ENCODE data around the gene ITGB8.
"Not testable (repeated sequence)": the region's sequence is repeated elsewhere in the genome, so short reads cannot be mapped to it uniquely, and the experiment has no call there.

The ITGB8 gene

DNA sequence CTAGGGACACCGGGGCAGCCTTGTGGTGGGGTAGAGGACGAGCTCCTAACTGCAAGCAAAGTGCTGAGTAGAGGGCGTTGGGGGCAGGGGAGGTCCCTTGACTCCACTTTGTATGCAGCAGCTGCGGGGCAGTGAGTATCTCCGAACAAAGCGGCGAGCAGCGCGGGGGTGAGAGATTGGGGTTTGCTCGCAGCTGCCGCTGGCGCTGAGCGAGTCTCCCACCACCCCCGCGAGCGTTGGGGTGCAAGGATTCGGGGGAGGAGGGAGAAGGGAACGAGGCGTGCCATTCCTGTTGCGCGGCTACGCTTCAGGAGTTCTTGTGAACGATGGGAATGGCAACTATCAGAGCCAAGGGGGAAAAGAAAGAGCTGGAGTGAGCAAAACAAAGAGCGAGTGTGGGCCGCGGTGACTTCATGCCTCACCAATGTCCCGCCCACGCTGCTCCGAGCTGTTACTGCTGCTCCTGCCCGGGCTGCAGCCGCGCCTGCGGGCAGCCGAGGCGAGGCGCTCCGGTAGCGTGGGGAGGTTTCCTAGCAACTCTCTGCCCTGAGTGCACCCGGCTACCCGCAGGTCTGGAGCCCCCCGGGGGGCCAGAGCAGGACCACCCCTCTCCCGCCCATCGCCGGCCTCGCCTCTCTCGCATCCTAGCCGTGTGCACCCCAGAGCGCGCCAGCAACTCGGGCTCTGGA is at the start of gene ITGB8:
ITGB8 (plus strand) TSS at position 662 of the 689 bp plus-strand sequence. CDS start 907 bp downstream, outside the sequence.
- peak within 1 kb of the TSS; percentile 57 to 97 (median 88) for H3K27ac ChIP-seq
- H3K4me3 ChIP-seq, result peak within 1 kb of the TSS; percentile 38 to 68 (median 57)

DNA sequence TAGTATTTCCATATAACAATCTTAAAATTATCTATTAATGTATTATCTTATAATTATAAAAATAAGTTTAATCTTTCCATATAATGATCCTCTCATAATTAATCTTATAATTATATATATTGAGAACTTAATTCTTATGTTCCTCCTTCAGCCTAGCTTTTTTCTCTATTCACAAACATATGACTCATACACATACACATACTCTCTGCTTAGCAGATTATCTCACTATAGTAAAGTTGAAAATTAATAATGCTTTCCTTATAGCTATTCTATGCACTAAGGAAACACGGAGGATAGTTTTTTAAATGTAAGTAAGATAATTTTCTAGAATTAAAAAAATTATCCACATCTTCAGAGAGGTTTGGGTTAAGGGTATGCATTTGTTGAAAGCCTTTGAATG is 47.7 kb upstream of the ITGB8 start:
- H3K4me3 ChIP-seq, result no peak overlapping the region

GRCh38 chr7:20283385-20283784 is 47.3 kb upstream of the ITGB8 start:
- Histone ChIP-seq H3K27ac (no peak overlapping the region), H3K4me3 (no peak overlapping the region)

More for the DNA sequence above, 47.7 kb upstream of the ITGB8 start:
- no peak overlapping the region for H3K27ac ChIP-seq

GRCh38 chr7:20284003-20284770 is 46.5 kb upstream of the ITGB8 start:
- H3K27ac ChIP-seq, result no peak overlapping the region
- no peak overlapping the region for H3K4me3 ChIP-seq

GRCh38 chr7:20284771-20285143 is 45.9 kb upstream of the ITGB8 start:
- H3K27ac ChIP-seq, result no peak overlapping the region
- H3K4me3 ChIP-seq, result no peak overlapping the region

GRCh38 chr7:20287317-20287716 is 43.4 kb upstream of the ITGB8 start:
- Histone ChIP-seq H3K27ac (no peak overlapping the region), H3K4me3 (no peak overlapping the region)

DNA sequence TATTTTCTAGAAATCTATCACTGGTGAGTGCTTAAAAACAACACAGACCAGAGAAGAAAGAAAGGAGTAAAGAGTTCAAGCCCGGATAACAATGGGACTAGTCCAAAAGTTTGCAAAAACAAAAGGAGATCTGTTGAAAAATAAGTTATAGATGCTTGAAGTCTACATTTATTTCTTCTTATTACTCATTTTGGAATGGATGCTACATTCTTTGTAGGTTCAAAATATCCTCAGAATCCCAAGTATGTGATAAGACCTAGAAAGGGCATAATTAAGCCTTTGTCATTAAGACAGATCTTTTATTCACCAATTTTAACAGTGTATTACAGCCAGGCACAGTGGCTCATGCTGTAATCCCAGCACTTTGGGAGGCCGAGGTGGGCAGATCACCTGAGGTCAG is 42.7 kb upstream of the ITGB8 start:
- H3K4me3 ChIP-seq, result no peak overlapping the region
- no peak overlapping the region for H3K27ac ChIP-seq

DNA sequence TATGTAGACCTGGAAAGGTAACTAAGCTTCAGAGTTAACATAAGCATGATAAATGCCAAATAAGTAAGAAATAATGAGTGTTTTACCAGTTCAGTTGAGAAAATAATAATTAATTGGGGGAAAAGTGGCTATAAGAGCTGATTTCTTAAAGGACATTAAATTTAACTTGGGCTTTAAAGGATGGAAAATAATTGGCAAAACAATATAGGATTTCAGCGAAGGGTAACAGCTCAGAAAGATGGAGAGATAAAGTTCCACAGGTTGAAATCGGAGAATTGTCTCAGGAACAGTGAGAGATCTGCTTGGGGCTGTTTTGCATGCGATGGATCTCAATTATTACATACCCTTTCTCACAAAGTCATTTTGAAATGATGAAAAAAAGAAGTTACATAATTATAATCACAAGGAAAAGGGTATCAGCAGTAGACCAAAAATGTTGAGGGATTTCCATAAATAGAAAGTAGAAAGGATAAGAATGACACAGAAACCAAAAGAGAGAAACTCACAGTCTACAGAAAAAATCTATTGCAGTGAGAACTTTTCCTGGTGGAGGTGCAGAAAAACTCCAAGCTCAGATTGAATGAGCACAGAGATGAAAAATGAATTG is 40.1 kb upstream of the ITGB8 start:
- no peak overlapping the region for H3K4me3 ChIP-seq
- H3K27ac ChIP-seq, result no peak overlapping the region

GRCh38 chr7:20293336-20293735 is 37.4 kb upstream of the ITGB8 start:
- no peak overlapping the region for H3K27ac ChIP-seq
- no peak overlapping the region for H3K4me3 ChIP-seq

GRCh38 chr7:20296444-20296843 is 34.3 kb upstream of the ITGB8 start:
- no peak overlapping the region for H3K4me3 ChIP-seq
- H3K27ac ChIP-seq, result no peak overlapping the region

DNA sequence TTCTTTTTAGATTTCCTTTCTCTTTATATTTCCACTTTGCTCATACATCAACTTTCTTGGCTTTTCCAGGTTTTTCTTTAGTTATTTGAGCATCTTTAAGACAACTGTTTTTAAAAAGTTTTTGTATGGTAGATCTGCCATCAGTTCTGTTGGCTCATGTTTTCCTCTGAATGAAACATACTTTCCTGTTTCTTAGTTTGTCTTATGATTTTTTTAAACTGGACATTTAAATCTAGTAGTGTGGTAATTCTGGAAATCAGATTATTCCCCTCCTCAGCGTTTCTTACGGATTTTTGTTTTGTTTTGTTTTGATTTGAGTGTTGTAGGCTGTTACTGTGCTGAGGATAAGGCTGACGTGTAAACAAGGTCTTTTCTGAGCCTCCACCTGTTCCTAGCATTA is 33.8 kb upstream of the ITGB8 start:
- Histone ChIP-seq H3K4me3 (no peak overlapping the region), H3K27ac (no peak overlapping the region)

DNA sequence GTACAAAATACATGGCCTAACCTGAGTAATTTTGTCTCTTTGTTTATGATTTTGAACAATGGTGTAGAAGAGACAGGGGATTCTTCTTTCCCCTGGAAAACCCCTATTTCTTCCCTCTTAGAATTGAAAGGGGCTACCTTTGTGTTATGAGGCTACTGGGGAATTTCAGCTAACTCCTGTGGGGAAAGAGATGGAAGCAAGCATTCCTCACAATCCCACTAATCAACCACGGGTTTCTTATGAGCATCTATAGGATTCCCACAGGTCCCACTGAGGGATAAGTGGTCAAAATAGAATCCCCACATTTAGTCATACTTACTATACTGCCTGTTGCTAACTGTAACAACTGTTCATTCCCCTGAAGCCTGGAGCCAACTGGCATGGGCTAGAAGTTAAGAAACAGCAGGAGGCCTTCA is 32.2 kb upstream of the ITGB8 start:
- Histone ChIP-seq H3K4me3 (no peak overlapping the region), H3K27ac (no peak overlapping the region)

DNA sequence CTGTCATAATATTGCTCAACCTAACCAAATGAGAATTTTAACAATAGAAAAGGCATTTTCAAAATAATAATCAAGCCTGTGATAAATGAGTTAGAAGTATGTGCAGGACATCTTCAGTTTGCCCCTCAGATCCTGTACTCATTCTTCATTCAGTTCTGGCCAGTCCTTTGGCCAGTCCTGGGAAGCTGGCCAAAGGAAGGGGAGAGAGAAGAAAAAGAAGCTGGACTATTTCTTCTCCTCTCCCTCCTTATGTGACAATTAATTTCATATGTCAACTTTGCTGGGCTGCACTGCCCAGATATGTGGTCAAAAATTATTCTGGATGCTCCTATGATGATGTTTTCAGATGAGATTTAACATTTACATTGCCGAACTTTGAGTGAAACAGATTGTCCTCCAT is 31.6 kb upstream of the ITGB8 start:
- Histone ChIP-seq H3K27ac (peak overlapping the region in 2 of 21 experiments; percentile 44 to 54), H3K4me3 (no peak overlapping the region)

DNA sequence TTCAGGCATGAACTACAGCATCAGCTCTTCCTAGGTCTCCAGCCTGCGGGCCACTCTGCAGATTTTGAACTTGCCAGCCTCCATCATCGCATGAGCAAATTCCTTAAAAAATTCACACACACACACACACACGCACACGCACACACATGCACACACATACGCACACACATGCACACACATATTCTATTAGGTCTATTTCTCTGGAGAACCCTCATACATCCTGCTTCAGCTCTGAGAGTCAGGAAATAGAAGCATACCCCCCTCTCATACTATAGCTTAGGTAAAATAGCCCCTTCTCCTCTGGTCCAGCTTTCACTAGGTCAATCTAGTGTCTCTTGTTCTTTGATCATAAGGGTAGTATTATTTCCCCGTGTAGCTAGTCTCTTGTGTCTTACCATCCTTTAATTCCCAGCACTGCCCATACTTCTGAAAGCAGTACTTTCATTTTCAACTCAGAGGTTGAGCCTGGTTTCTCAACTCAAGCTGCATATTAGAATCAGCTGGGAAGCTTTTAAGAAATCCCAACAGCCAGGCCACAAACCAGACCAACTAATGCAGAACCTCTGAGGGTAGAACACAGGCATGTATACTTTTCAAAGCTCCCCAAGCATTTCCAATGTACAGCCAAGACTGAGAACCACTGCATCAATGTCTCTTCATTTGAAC is 30.9 kb upstream of the ITGB8 start:
- no peak overlapping the region for H3K4me3 ChIP-seq
- peak overlapping the region in 6 of 21 experiments; percentile 30 to 54 (median 44) for H3K27ac ChIP-seq

GRCh38 chr7:20301311-20301939 is 29.3 kb upstream of the ITGB8 start:
- Histone ChIP-seq H3K27ac (peak overlapping the region in 4 of 21 experiments; percentile 9 to 51 (median 33)), H3K4me3 (no peak overlapping the region)

DNA sequence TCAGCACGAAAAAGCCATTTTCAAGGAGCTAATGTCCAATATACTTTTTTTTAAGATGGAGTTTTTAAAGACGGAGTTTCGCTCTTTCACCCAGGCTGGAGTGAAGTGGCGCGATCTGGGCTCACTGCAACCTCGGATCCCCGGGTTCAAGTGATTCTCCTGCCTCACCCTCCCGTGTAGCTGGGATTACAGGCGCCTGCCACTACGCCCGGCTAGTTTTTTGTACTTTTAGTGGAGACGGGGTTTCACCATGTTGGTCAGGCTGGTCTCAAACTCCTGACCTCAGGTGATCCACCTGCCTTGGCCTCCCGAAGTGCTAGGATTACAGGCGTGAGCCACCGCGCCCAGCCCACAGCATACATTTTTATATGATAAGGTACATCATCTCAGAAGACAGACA is 28.4 kb upstream of the ITGB8 start:
- not testable (repeated sequence) for H3K4me3 ChIP-seq, H3K27ac ChIP-seq

GRCh38 chr7:20302891-20303290 is 27.8 kb upstream of the ITGB8 start:
- Histone ChIP-seq H3K4me3 (no peak overlapping the region), H3K27ac (no peak overlapping the region)

- Histone ChIP-seq H3K27ac (no peak overlapping the region), H3K4me3 (no peak overlapping the region)
Measured at GRCh38 chr7:20304366-20304765, 26.3 kb upstream of the ITGB8 start.

- H3K4me3 ChIP-seq, result no peak overlapping the region
- no peak overlapping the region for H3K27ac ChIP-seq
Measured at GRCh38 chr7:20305726-20306125, 25.0 kb upstream of the ITGB8 start.
